ENCODE results near the gene UTS2B.

Gene UTS2B

GRCh38 chr3:191321019-191321767 lies 9.1 kb downstream of the UTS2B start:
- DNase-seq (ENCODE audit: low spot score): no peak

DNA sequence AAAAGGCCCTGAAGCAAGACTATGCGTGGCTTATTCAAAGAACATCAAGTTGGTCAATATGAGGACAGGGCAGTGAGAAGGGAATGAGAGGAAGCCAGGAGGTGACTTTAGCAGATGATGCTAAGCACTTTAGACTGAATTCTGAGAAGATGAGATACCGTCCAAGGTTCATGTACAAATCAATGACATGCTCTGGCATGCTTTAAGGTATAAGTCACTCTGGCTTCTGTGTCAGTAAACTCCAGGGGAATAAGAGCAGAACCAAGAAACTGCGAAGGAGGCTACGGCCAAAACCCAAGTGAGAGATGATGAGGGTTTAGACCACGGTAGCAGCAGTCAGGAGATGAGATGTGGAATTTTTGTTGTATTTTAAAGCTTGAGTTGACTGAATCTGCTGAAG lies 10.0 kb downstream of the UTS2B start:
- no peak for DNase-seq (ENCODE audit: low spot score)

GRCh38 chr3:191316876-191317603 lies 13.3 kb downstream of the UTS2B start:
- no peak for DNase-seq (ENCODE audit: low spot score)

- DNase-seq (ENCODE audit: low spot score): no peak
Measured at GRCh38 chr3:191314109-191314728, 16.1 kb downstream of the UTS2B start.

GRCh38 chr3:191313296-191313695 lies 17.0 kb downstream of the UTS2B start:
- DNase-seq (ENCODE audit: low spot score): no peak

- DNase-seq (ENCODE audit: low spot score): no peak
Measured at GRCh38 chr3:191307341-191307740, 23.0 kb downstream of the UTS2B start.

DNA sequence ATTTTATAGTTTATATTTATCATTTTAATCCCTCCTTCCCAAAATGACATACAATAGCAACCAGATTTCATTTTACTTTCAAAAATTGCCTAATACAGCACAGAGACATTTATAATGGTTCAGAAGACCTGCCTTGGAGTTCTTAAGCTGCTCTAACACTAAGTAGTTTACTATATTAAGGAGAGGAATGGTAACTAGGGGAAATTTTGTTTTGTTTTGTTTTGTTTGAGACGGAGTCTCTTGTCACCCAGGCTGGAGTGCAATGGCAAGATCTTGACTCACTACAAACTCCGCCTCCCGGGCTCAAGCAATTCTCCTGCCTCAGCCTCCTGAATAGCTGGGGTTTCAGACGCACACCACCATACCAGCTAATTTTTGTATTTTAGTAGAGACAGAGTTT lies 23.9 kb downstream of the UTS2B start:
- DNase-seq (ENCODE audit: low spot score): no peak

GRCh38 chr3:191303596-191303995 lies 26.7 kb downstream of the UTS2B start:
- DNase-seq (ENCODE audit: low spot score): no peak

GRCh38 chr3:191302451-191302850 lies 27.9 kb downstream of the UTS2B start:
- DNase-seq (ENCODE audit: low spot score): no peak

- DNase-seq (ENCODE audit: low spot score): no peak
Measured at GRCh38 chr3:191301782-191302411, 28.4 kb downstream of the UTS2B start.

- DNase-seq (ENCODE audit: low spot score): peak; percentile 52
Measured at GRCh38 chr3:191301017-191301416, 29.3 kb downstream of the UTS2B start.

DNA sequence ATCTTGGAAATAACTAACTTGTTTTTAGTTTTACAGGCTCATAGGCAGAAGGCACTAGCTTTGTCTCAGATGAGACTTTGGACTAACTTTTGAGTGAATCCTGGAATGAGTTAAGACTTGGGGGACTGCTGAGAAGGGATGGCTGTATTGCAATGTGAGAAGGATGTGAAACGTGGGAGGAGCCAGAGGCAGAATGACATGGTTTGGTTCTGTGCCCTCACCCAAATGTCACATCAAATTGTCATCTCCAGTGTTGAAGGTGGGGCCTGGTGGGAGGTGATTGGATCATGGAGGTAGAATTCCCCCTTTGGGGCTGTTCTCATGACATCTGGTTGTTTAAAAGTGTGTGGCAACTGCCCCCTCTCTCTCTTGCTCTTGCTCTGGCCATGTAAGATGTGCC lies 29.9 kb downstream of the UTS2B start:
- DNase-seq (ENCODE audit: low spot score): no peak

DNA sequence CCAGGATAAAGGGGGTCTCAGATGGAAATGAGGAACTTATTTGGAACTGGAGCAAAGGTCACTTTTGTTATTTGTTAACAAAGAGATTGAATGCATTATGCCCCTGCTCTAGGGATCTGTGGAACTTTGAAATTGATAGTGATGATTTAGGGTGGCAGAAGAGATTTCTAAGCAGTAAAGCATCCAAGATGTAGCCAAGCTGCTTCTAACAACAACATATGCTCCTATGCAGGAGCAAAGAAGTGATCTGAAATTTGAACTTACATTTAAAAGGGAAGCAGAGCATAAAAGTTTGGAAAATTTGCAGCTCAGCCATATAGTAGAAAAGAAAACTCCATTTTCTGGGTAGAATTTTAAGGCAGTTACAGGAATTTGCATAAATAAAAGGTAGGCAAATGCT lies 31.5 kb downstream of the UTS2B start:
- DNase-seq (ENCODE audit: low spot score): no peak

DNA sequence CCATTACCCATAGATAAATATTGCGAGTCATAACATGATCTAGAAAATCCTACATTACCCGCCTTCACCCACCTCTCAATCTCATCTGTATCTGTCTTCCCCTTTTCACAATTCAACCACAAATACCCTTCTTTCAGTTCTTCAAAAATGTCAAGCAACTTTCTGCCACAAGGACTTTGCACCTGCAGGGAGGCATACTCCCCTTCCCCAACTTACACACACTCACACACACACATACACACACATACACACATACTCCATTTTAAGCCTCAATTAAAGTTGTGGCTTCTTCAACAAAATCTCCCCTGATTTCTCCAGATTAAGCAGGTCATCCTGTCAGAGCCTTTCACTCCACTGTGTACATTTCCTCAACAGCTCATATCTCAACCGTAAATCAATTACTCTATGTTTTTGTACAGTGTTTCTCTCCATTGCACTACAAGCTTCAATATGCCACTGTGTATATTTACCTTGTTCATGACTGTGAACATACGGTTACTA lies 34.2 kb downstream of the UTS2B start:
- DNase-seq (ENCODE audit: low spot score): peak; percentile 25

DNA sequence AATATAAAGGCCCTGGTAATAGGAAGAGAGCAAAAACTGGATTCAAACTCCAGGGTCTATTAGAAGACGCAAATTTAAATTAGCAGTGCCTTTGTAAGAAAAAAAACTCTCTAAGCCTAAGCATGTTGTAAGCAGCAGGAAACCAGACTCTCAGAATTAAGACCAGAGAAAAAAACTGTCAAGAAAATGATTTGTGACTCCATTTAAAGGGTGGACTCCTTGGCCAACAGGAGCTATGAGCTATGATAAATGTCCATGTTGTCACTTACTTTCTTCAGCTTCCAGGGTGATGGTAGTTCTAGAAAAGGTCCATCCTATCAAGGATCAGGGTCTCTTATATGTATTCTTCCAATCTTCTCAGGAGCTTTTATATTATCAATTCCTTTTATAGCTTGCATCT lies 36.0 kb downstream of the UTS2B start:
- DNase-seq (ENCODE audit: low spot score): no peak

- no peak for DNase-seq (ENCODE audit: low spot score)
Measured at GRCh38 chr3:191292243-191293015, 37.9 kb downstream of the UTS2B start.

DNA sequence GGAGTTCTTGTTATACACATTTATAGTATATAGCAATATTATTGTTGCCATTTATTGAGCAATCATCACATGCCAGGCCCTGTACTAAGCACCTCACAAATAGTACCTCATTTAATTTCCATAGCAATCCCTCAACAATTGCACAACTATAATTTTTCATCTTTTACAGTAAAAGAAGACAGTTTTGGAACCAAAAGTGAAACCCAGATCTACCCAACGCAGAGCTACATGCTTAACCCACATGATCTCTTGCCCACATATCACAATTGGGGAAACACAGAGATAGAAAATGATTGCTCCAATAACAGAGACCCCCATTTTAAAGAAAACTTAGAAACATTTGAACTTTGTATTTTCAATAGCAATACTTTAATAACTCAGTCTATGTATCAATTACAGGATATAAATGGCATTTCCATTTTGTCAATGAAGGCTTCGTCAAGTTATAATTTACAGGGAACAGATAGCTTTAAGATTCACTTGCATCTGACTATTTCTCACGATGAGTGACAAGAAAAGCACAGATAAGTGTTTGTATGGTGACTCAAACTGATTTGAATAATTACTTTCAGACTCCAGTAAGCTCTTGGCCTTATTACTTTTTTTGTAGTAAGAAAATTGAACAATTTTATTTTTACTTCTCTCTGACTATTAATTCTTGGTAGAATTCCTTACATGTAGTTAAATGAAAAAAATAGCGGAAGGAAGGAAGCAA lies 39.9 kb downstream of the UTS2B start:
- peak; percentile 22 for DNase-seq (ENCODE audit: low spot score)

DNA sequence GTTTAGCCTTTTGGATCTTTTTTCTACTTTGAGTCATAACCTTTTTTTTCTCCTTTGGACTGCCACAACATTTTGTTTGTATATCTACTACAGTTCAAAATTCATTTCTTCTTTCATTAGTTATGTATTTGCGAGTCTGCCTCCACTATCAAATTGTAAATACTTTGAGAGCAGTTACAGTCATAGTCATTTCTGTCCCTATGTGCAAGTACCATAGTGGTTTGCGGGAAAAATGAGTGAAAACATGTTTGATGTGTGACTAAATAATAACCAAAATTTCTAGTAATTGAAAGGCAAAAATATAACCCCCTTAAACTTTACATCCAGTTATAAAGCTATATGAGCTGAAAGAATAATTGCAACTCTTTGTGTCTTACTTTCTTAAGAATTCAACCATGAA lies 46.9 kb downstream of the UTS2B start:
- no peak for DNase-seq (ENCODE audit: low spot score)

DNA sequence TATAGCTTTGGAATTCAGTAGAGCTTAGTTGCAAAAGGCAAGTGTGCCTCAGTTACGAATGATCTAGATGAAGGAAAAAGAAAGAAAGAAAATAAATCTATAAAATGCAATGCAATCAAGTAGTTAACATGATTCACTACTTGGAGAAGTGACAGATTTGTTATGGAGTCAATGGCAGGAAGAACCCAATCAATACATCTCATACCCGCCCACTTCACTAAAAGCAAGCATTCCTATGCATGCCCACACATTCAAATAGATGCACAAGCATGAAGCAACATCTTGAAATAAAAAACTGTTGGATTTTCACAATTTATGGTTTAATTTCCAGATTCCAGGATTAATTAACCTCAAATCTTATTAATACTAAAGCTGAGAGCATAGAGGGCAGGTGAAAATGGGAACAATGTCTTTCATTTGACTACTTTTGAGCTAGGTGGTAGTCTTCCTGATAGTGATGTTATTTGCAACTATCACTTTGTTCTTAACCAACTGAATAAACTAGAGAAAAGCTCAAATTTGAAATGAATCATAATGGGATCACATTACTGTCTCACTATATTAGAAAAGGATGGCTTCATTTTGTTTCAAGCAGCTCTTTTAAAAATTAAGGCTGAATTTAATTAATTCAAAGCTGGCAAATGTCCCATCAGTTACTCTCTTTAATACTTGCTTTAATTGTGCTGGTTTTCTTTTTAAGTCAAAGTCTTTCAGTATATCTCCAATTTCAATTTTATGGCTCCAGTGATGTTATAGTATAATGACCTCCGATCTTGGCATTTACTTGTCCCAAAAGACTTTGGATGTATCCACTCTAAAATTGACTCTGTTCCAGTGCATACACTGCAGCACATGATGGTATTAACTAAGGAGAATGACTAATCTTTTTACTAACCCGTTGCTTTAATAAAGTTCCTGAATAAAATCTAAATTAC lies 47.8 kb downstream of the UTS2B start:
- no peak for DNase-seq (ENCODE audit: low spot score)

DNA sequence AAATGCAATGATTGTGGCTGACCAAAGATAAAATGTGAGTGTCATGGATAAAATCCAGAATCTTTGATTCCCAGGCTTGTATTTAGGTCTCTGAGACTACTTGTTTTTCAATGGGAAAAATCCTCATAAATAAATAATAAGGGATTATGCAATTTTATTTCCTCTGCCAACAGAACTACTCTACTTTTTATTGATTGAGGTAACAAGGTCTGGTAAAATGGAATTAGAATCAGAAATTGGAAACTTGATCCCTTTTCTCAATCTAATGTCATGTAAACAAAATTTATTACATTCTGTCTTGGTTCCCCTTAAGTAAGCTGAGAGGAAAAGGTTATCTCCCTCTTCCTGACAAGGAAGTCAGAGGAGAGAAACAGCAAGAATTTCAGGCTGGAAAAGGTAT lies 49.4 kb downstream of the UTS2B start:
- no peak for DNase-seq (ENCODE audit: low spot score)
